Effector memory CD8-positive, alpha-beta T cell (primary cell): ENCODE data around the gene RPS21.

Experiments
- ATAC-seq: fragments of 150-1000 bp; cut with Tn5 transposase; replicated peaks from 2 replicates; pipeline ENCODE4 v1.10.0; 2021; ENCODE audit warnings: mild to moderate bottlenecking, moderate library complexity
- DNase-seq, 3 experiments: peaks; one replicate each; pipeline ENCODE4 v3.0.0; 2021
- H3K27ac Mint-ChIP-seq, 2 donors: one replicate each; pipeline ENCODE4 v1.8.0; 2022; ENCODE audit warnings: mild to moderate bottlenecking in 2 of 2, mixed read lengths in 2 of 2, moderate library complexity in 2 of 2
- H3K27me3 Mint-ChIP-seq, 2 donors: one replicate each; pipeline ENCODE4 v1.8.0; 2022; ENCODE audit warnings: mixed read lengths in 2 of 2
- H3K36me3 Mint-ChIP-seq: one replicate; pipeline ENCODE4 v1.8.0; 2022; ENCODE audit warnings: mild to moderate bottlenecking, moderate library complexity, mixed read lengths; ENCODE audit not compliant: insufficient read depth
- H3K4me1 Mint-ChIP-seq, 2 donors: one replicate each; pipeline ENCODE4 v1.8.0; 2022; ENCODE audit warnings: low read depth in 2 of 2, mixed read lengths in 2 of 2
- H3K4me3 Mint-ChIP-seq, 2 donors: one replicate each; pipeline ENCODE4 v1.8.0; 2022; ENCODE audit warnings: mild to moderate bottlenecking in 2 of 2, mixed read lengths in 2 of 2, moderate library complexity in 2 of 2
- H3K9me3 Mint-ChIP-seq, 2 donors: one replicate each; pipeline ENCODE4 v1.8.0; 2022; ENCODE audit warnings: mixed read lengths in 2 of 2

The RPS21 gene

DNA sequence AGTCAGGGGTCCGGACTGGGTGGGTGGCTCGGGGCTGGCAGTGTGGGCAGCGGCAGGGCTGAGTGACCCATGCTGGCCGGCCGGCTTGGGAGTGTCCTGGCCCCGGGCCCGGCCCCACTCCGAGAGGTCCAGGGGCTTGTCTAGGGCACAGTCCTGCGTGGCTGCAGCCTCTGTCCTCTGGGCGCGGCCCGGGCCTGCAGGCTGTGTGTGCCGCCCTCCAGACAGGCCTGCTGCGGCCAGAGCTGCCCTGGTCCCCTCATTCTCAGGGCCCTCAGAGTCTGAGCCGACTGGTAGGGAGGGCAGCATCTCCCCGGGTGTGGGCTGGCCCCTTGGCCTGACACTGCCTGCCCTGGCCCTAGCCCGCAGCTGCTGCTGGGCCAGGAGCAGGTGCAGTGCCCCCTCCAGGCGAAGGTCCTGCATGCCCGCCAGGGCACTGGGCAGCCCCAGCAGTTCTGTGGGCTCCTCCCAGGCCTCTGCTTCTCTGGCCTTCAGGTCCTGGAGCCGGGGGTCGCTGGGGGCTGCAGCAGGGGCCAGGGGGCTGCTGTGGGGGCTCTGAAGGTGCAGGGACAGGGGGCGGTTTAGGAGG, 27.1 kb downstream of the RPS21 start:
- H3K9me3 Mint-ChIP-seq = no peaks in the 10 kb centered on the region
- peaks cover 0 to 8% of the 10 kb centered on the region in 2 donors for H3K4me1 Mint-ChIP-seq
- no peak overlapping the region for H3K4me3 Mint-ChIP-seq
- DNase-seq (no peak), ATAC-seq (no peak)
- H3K27ac Mint-ChIP-seq = no peak overlapping the region
- H3K27me3 Mint-ChIP-seq = no peaks in the 10 kb centered on the region
- H3K36me3 Mint-ChIP-seq = no peaks in the 10 kb centered on the region

DNA sequence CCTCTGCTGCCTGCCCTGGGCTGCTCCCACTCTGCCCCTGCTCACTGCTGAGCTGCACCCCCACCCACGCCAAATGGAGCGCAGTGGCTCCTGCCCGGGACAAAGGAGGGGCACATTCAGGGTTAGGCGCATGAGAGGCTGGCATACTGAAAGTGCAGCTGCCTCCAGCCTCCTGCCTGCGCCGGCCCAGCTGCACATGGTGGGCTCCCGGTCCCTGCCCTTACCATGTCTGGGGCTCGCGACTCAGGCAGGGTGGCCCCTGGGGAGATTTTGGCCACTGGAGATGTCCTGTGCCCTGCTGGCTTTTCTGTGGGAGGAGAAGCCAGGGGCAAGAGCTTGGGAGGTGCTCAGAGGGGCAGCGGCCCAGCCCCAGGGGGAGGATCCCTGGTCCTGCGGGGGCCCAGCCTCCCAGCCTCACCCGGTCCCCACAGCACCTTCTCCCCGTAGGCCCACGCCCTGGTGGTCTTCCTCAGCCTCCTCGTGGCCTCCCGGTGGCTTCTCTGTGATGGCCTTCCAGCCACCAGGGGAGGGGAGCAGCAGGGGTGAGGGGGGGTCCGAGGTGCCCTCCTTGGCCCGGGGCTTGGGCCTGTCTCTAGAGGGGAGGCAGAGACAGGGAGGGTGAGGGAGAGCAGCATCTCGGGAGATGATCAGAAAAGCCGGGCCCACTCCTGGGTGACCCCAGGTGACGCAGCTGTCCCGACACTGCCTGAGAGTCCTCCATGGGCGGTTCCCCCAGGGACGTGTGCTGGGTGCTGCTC, 28.6 kb downstream of the RPS21 start:
- DNase-seq (no peak), ATAC-seq (no peak)
- Mint-ChIP-seq H3K36me3 (no peaks in the 10 kb centered on the region), H3K27ac (no peak overlapping the region), H3K4me1 (no peaks in the 10 kb centered on the region), H3K4me3 (no peak overlapping the region), H3K27me3 (no peaks in the 10 kb centered on the region), H3K9me3 (no peaks in the 10 kb centered on the region)

DNA sequence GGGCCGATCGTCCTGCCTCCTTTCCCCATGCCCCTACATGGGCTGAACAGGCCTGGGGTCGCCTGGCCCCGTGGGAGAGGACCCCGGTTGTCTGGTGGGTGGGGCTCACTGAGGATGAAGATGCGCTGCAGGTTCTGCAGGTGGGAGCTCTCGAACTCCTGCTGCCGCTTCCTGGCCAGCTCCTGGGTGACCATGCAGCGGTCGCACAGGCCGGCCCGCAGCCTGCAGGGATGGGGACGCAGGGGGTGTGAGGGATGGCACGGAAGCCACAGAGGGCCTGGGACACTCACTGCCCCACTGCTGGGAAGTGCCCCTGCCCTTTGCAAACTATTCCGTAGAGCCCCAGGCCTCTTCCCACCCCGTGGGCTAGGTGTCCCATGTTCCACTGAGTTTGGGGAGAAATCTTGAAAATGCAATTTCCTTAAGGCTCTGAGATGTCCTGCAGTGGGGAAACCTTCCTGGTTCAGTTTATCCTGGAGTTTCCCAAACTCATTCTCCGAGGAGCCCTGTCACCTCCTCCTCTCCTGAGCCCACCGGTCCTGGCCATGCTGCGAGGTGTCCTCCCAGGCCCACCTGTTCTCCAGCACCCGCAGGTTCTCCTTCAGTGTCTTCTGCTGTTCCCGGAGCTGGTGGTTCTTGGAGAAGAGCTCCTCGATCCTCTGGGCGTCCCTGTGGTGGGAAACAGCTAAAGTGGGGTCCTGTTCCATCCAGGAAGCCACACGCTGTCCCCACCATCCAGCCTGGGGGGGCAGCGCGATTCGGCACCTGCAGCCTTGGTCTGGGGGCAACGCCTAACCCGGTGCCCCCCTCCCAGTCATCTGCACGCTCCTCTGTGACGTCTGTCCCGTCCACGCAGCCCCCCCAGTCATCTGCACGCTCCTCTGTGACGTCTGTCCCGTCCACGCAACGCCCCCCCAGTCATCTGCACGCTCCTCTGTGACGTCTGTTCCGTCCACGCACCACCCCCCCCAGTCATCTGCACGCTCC, 30.0 kb downstream of the RPS21 start:
- no peaks in the 10 kb centered on the region for H3K27me3 Mint-ChIP-seq
- H3K9me3 Mint-ChIP-seq = no peaks in the 10 kb centered on the region
- H3K4me1 Mint-ChIP-seq = no peaks in the 10 kb centered on the region
- ATAC-seq (no peak), DNase-seq (no peak)
- H3K36me3 Mint-ChIP-seq = no peaks in the 10 kb centered on the region
- no peak overlapping the region for H3K27ac Mint-ChIP-seq
- no peak overlapping the region for H3K4me3 Mint-ChIP-seq

DNA sequence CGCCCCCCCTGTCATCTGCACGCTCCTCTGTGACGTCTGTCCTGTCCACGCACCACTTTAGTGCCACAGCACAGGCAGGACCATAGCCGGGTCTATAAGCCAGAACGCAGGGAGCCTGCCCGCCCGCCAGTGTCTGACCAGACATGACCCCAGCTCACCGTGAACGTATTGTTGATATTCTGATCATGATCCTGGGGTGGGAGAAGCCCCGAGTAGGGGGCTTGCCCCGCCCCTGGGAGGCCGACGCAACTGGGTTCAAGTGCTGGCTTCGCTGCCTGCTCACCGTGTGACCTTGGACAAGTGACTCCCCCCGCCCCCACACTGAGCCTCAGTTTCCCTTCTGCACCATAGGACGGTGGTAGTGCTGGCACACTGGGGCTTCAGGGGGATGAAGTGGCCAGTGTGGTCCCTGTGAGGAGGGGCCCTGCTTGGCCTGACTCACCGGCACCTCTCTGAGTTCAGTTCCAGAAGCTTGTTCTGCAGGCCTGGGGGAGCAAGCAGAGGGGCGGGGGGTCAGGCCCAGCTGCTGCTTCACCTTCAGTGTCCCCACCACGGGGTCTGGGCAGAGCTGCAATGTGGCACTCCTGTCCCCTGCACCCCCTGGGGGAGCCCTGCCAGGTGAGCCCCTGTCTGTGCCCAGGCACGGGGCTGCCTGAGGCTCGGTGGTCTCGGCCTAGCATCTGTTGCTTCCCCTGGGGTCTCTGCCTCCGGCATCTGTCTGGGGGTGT, 31.2 kb downstream of the RPS21 start:
- Mint-ChIP-seq H3K27ac (no peak overlapping the region), H3K36me3 (no peaks in the 10 kb centered on the region), H3K27me3 (no peaks in the 10 kb centered on the region), H3K9me3 (no peaks in the 10 kb centered on the region), H3K4me3 (no peak overlapping the region), H3K4me1 (no peaks in the 10 kb centered on the region)
- no peak for DNase-seq
- no peak for ATAC-seq

DNA sequence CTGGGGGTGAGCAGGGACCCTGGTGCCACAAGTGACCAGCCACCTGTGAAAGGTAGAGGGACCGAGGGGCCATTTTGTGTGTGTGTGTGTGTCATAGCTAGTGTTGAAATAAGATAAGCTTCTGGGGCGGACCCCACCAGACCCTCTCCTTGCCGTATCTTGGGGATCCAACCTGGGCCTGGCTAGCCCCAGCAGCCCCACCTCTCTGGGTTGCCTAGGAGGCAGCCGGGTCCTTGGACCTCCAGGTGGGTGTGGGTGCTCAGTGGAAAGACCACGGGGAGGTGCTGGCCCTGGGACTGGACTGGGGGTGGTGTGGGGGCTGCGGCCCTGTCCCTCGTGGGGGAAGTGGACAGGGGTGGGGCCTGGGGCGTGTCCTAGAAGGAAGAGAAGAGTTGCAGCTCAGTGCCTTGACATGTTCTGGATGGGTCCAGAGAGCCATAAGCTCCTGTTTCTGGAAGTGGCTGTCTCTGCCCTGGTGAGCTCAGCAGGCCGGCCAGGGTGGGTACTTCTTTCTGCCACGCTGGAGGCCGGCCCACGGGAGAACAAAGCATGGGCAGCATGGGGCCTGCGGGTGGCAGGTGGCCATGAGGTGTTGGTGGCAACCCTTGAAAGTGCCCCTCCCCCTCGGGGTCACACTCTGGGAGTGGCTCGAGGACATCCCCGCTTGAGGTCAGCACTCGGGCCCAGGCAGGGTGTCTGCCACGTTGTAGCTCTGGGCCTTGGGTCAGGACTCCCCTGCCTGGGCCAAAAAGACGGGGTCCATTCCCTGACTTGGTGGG, 32.0 kb downstream of the RPS21 start:
- Mint-ChIP-seq H3K9me3 (no peaks in the 10 kb centered on the region), H3K4me1 (no peaks in the 10 kb centered on the region), H3K4me3 (no peak overlapping the region), H3K27ac (no peak overlapping the region), H3K27me3 (no peaks in the 10 kb centered on the region), H3K36me3 (no peaks in the 10 kb centered on the region)
- DNase-seq (no peak), ATAC-seq (no peak)

DNA sequence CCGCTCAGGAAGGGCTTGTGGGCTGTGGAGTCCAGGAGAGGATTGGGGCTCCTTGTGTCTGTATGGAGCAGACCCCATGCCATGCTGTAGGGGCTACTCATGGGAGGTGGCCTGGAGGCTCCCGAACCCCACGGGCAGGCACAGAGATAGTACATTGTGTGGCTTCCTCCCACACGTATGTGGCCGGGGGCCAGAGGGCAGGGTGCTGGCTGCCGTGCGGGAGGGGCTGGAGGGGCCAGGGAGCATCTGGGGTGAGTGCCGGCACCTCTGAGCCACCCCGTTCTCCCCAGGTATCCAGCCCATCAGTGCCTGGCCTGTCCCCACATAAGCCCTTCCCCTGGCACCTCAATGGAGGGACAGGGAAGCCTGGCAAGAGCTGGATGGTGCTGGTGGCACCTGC, 32.9 kb downstream of the RPS21 start:
- H3K36me3 Mint-ChIP-seq = no peaks in the 10 kb centered on the region
- no peak for ATAC-seq
- no peak overlapping the region for H3K4me3 Mint-ChIP-seq
- no peaks in the 10 kb centered on the region for H3K4me1 Mint-ChIP-seq
- H3K27ac Mint-ChIP-seq = no peak overlapping the region
- peaks cover 0 to 5% of the 10 kb centered on the region in 2 donors for H3K27me3 Mint-ChIP-seq
- H3K9me3 Mint-ChIP-seq = no peaks in the 10 kb centered on the region
- no peak for DNase-seq

DNA sequence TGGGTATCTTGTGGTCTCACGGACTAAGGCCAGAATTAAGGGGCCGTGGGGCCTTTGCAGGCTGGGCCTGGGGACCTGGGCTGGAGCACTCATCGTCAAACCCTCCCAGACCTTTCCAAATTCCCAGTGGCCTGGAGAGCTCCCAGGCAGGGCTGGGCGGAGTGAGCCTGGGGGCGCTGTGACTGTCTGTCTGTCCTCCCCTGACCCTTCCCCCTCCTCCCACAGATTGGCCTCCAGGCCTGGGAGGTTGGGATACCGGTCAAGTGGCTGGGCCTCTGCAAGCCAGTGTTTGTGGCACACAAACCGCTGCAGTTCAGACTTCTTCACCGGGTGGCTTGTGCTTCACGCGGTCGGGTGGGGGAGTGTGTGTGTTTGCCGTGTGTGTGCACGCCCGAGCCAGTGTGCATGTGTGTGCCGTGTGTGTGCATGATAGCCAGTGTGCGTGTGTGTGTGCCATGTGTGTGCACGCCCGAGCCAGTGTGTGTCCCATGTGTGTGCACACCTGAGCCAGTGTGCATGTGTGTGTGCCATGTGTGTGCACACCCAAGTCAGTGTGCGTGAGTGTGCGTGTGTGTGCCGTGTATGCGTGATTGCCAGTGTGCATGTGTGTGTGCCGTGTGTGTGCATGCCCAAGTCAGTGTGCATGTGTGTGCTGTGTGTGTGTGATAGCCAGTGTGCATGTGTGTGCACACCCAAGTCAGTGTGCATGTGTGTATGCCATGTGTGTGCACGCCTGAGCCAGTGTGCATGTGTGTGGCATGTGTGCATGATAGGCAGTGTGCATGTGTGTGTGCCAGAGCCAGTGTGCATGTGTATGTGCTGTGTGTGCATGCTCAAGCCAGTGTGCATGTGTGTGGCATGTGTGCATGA, 34.2 kb downstream of the RPS21 start:
- Mint-ChIP-seq H3K9me3 (no peaks in the 10 kb centered on the region), H3K4me3 (no peak overlapping the region), H3K4me1 (no peaks in the 10 kb centered on the region), H3K27me3 (peaks cover 0 to 11% of the 10 kb centered on the region in 2 donors), H3K36me3 (no peaks in the 10 kb centered on the region), H3K27ac (no peak overlapping the region)
- DNase-seq (no peak), ATAC-seq (no peak)

DNA sequence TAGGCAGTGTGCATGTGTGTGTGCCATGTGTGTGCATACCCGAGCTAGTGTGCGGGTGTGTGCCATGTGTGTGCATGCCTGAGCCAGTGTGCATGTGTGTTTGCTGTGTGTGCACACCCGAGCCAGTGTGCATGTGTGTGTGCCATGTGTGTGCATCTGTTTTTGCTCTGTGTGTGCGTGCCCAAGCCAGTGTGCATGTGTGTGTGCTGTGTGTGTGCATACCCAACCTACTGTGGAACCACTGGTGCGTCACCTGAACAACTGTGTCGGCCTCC, 34.8 kb downstream of the RPS21 start:
- Mint-ChIP-seq H3K27me3 (peaks cover 0 to 11% of the 10 kb centered on the region in 2 donors), H3K27ac (no peak overlapping the region), H3K36me3 (no peaks in the 10 kb centered on the region), H3K9me3 (no peaks in the 10 kb centered on the region), H3K4me1 (no peaks in the 10 kb centered on the region), H3K4me3 (no peak overlapping the region)
- no peak for ATAC-seq
- DNase-seq = no peak

DNA sequence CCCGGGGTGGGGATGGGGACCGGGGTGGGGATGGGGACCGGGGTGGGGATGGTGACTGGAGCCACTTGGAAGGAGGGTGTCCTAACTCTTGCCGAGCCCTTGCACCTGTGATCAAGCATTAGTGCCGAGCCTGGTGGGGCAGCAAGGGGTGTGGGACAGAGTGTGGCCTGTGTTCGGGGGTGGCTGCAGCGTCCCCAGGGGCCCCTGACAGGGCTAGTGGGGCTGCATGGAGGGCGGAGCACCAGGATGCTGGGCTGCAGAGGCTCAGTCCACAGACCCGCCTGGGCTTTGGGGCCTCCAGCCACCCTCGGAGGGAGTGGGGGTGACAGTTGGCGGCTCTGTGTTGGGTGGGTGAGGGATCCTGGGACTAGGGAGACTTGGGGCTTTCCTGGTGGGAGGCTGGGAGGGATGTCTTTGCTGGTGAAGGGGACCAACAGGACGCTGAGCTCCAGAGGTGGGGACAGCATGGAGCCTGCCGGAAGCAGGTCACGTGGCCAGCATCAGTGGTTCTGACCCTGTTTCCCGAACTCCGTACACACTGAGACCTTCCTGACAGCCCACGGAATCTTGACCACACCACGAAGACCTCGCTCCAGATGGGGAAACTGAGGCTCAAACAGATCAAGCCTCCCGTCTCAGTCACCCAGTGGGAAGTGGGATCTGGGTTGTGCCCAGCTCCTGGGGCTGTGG, 35.9 kb downstream of the RPS21 start:
- H3K9me3 Mint-ChIP-seq = no peaks in the 10 kb centered on the region
- peak overlapping the region in 1 of 2 donors; percentile 29 for H3K27ac Mint-ChIP-seq
- no peak overlapping the region for H3K4me3 Mint-ChIP-seq
- DNase-seq (no peak), ATAC-seq (no peak)
- peaks cover 0 to 11% of the 10 kb centered on the region in 2 donors for H3K27me3 Mint-ChIP-seq
- no peaks in the 10 kb centered on the region for H3K36me3 Mint-ChIP-seq
- H3K4me1 Mint-ChIP-seq = no peaks in the 10 kb centered on the region

DNA sequence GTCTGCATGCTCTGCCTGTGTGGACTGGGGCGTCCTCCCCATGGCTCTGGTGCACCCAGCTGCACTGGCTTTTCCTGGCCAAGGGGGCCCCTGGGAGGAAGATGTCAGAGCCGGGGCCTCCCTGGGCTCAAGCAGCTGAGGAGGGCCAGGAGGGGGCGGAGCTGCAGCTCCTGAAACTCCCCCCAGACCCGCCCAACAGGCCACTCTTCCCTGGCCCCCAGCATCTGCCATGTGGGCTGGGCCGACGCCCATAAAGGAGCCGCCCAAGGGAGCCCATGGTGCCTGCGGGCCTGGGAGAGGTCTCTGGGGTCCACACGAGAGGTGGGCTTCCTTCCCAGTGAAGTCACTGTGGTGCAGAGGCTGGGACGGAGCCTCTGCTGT, 36.4 kb downstream of the RPS21 start:
- Mint-ChIP-seq H3K36me3 (no peaks in the 10 kb centered on the region), H3K27ac (no peak overlapping the region), H3K4me1 (no peaks in the 10 kb centered on the region), H3K9me3 (no peaks in the 10 kb centered on the region), H3K27me3 (peaks cover 0 to 12% of the 10 kb centered on the region in 2 donors), H3K4me3 (no peak overlapping the region)
- DNase-seq (no peak), ATAC-seq (no peak)

DNA sequence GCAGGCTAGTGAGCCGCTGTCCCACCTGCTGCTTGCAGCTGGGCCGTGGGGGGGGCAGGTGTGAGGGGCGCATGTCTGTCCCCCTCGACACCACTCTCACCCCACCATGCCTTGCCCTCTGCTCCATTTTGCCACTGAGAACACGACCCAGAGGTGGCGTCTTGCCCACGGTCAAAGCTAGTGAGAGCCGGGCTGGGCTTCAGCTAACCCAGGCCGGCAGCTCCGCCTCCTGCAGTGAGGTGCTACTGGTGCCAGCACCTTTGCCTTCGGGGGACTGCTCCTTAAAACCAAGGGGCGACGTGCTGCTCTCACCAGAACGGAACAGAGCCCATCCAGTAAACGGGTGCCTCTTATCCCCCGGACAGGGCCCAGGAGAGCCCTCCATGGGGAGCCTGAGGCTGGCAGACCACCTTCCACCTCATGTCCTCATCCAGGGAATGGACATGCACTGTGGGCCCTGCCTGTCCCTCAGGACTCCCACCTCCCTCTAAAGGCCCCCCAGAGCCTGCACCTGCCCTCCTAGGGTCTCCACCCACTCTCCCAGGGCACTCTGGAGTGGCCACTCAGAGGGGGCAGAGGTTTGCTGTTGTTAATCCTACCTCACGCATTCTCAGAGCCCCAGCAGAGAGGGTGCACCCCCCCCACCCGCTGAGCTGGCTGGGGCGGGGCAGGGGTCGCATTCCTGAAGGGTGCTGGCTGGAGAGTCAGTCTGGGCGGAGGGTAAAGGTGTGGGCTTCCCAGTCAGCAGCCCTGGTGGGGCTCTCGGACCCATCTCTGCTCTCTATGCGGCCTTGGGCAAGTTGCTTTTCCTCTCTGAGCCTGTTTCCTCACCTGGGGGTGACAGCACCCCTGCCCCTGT, 37.6 kb downstream of the RPS21 start:
- Mint-ChIP-seq H3K27me3 (peaks cover 0 to 24% of the 10 kb centered on the region in 2 donors), H3K4me3 (no peak overlapping the region), H3K27ac (no peak overlapping the region), H3K9me3 (no peaks in the 10 kb centered on the region), H3K36me3 (no peaks in the 10 kb centered on the region), H3K4me1 (peaks cover 0 to 2% of the 10 kb centered on the region in 2 donors)
- DNase-seq (no peak), ATAC-seq (no peak)
